Adipocyte (in vitro differentiated cells): ENCODE results near the gene NLGN1.
"Not testable (repeated sequence)": the region's sequence is repeated elsewhere in the genome, so short reads cannot be mapped to it uniquely, and the experiment has no call there.

Source experiments
- DNase-seq: peaks from one replicate; pipeline ENCODE4 v3.0.0-alpha.2; 2015; ENCODE audit warnings: low read depth
- H3K27me3 ChIP-seq: replicated peaks from 2 replicates; pipeline ENCODE4 v1.7.0; 2013; ENCODE audit warnings: mild to moderate bottlenecking, low read length, moderate library complexity; ENCODE audit not compliant: control insufficient read depth, insufficient read depth
- H3K36me3 ChIP-seq: 2 replicates; pipeline ENCODE4 v1.7.0; 2013; ENCODE audit warnings: low read length, mild to moderate bottlenecking, moderate library complexity; ENCODE audit not compliant: control insufficient read depth, insufficient read depth, severe bottlenecking
- H3K4me1 ChIP-seq: 2 replicates; pipeline ENCODE4 v1.7.0; 2013; ENCODE audit warnings: mild to moderate bottlenecking, low read length, moderate library complexity; ENCODE audit not compliant: control insufficient read depth, insufficient read depth
- H3K4me3 ChIP-seq: 2 replicates; pipeline ENCODE4 v1.7.0; 2013; ENCODE audit warnings: mild to moderate bottlenecking, low read length, moderate library complexity
- H3K9ac ChIP-seq: 2 replicates; pipeline ENCODE4 v1.7.0; 2013; ENCODE audit warnings: mild to moderate bottlenecking, low read length, moderate library complexity
- H3K9me3 ChIP-seq: 2 replicates; pipeline ENCODE4 v1.7.0; 2013; ENCODE audit warnings: mild to moderate bottlenecking, low read length, moderate library complexity; ENCODE audit not compliant: control insufficient read depth

The NLGN1 gene

GRCh38 chr3:174220775-174221554 lies 823.4 kb downstream of the NLGN1 start:
- DNase-seq, result no peak
- Histone ChIP-seq H3K36me3 (no peaks in the 10 kb centered on the region), H3K4me3 (no peak overlapping the region), H3K9me3 (no peaks in the 10 kb centered on the region), H3K4me1 (peaks cover 11% of the 10 kb centered on the region), H3K27me3 (no peaks in the 10 kb centered on the region), H3K9ac (no peak overlapping the region)

DNA sequence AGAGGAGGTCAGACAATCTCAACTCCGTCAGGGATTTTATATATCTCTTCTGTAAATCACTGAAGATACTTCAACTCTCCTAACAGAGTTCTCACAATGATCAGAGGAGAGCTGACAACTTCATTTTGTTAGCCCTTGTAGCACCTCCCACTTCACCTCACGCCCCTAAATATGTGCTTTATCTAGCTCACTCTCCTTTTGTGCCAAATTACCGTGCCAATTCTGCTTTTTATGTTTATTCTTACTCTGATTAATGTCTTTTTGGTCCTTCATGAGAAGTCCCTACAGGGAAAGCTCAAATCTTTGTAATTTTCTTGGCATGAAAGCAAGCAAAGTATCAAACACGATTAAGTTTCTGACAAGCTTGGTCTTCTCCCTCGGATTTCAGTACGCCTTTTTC lies 825.5 kb downstream of the NLGN1 start:
- DNase-seq, result no peak
- Histone ChIP-seq H3K4me3 (no peak overlapping the region), H3K27me3 (no peaks in the 10 kb centered on the region), H3K9me3 (no peaks in the 10 kb centered on the region), H3K9ac (no peak overlapping the region), H3K36me3 (no peaks in the 10 kb centered on the region), H3K4me1 (peaks cover 8% of the 10 kb centered on the region)

GRCh38 chr3:174223626-174224025 lies 826.1 kb downstream of the NLGN1 start:
- peaks cover 2% of the 10 kb centered on the region for H3K4me1 ChIP-seq
- no peak overlapping the region for H3K4me3 ChIP-seq
- no peak for DNase-seq
- no peaks in the 10 kb centered on the region for H3K36me3 ChIP-seq
- H3K27me3 ChIP-seq, result no peaks in the 10 kb centered on the region
- no peaks in the 10 kb centered on the region for H3K9me3 ChIP-seq
- H3K9ac ChIP-seq, result no peak overlapping the region

DNA sequence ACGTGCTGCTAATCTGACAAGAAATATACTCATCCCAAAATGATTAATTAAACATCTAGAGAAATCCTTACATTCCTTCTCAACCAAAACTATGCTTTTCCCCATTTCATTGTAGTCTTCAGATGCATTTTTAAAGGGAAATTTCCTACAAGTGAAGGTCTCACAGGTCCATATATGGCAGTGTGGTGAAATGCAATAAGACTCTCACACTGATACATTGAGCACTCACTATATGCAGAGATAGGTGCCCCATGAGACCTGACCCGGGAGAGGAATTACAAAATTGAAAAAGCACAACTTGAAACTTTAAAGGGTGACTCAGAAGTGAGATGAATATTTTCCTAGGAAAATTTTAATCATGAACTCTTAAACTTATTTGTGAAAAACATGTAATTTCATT lies 832.4 kb downstream of the NLGN1 start:
- peak; percentile 27 for DNase-seq
- no peaks in the 10 kb centered on the region for H3K9me3 ChIP-seq
- no peaks in the 10 kb centered on the region for H3K27me3 ChIP-seq
- no peak overlapping the region for H3K9ac ChIP-seq
- no peaks in the 10 kb centered on the region for H3K36me3 ChIP-seq
- H3K4me1 ChIP-seq, result peaks cover 12% of the 10 kb centered on the region
- H3K4me3 ChIP-seq, result no peak overlapping the region

DNA sequence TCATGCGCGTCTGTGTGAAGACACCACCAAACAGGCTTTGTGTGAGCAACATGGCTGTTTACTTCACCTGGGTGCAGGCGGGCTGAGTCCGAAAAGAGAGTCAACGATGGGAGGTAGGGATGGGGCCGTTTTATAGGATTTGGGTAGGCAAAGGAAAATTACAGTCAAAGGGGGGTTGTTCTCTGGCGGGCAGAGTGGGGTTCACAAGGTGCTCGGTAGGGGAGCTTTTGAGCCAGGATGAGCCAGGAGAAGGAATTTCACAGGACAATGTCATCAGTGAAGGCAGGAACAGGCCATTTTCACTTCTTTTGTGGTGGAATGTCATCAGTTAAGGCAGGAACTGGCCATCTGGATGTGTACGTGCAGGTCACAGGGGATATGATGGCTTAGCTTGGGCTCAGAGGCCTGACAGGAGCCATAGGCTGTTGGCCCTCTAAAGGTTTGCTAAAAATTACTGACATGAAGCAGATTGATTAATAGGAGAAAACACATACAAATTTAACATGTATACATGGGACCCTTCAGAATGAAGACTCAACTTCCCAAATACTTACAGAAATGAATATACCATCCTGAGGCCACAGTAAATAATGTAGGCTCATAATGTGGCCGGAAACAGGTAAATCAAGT lies 834.6 kb downstream of the NLGN1 start:
- DNase-seq, H3K36me3 ChIP-seq, H3K4me3 ChIP-seq, H3K9ac ChIP-seq, H3K9me3 ChIP-seq, H3K27me3 ChIP-seq: not testable (repeated sequence)
- peaks cover 12% of the 10 kb centered on the region for H3K4me1 ChIP-seq

DNA sequence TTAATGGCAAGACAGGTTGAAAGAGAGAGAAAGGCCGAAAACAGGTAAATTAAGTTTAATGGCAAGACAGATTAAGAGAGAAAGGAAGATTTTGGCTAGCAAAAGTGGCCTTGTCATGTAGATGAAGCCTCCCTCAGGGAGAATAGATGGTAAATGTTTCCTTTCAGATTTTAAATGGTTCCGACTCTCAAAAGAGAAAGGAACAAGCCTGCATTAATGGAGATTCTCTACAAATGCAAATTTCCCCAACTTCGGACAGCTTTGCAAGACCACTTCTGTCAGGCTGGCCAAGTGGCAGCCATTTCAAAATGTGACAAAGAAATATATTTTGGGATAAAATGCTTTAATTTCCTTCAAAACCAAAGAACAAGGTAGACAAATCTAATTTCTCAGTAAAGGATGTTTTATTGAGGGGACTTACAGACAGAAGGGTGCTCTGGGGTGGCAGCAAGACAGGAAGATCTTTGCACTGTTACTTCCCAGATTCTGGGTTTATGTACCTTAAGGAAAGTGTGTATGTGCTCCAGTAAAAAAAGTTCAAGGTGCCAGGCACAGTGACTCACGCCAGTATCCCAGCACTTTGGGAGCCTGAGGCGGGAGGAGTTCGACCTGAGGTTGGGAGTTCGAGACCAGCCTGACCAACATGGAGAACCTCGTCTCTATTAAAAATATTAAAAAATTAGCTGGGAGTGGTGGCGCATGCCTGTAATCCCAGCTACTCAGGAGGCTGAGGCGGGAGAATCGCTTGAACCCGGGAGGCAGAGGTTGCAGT lies 835.3 kb downstream of the NLGN1 start:
- H3K9ac ChIP-seq, result no peak overlapping the region
- no peak overlapping the region for H3K4me3 ChIP-seq
- H3K36me3 ChIP-seq, result no peaks in the 10 kb centered on the region
- no peak for DNase-seq
- H3K4me1 ChIP-seq, result peaks cover 12% of the 10 kb centered on the region
- H3K9me3 ChIP-seq, result peaks cover 4% of the 10 kb centered on the region
- H3K27me3 ChIP-seq, result no peaks in the 10 kb centered on the region

DNA sequence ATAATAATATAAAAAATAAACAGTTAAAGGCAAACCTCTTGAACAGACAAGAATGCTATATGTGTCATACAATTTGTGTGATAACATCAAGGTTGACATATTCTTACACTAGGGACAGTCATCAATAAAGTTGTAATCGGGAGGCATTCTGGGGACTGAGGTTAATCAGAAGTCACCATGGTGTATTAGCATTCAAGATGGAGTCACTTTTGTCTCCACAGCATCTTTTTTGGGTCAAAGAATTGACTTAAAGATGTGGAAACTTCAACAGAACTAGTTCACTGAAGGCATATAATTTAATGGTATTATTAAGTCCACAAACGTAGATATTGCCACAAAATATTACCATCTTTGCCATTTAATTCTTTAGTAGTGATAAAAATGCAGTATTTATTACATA lies 836.0 kb downstream of the NLGN1 start:
- Histone ChIP-seq H3K9me3 (peaks cover 4% of the 10 kb centered on the region), H3K27me3 (no peaks in the 10 kb centered on the region), H3K4me3 (no peak overlapping the region), H3K36me3 (no peaks in the 10 kb centered on the region), H3K9ac (no peak overlapping the region), H3K4me1 (peaks cover 12% of the 10 kb centered on the region)
- no peak for DNase-seq

DNA sequence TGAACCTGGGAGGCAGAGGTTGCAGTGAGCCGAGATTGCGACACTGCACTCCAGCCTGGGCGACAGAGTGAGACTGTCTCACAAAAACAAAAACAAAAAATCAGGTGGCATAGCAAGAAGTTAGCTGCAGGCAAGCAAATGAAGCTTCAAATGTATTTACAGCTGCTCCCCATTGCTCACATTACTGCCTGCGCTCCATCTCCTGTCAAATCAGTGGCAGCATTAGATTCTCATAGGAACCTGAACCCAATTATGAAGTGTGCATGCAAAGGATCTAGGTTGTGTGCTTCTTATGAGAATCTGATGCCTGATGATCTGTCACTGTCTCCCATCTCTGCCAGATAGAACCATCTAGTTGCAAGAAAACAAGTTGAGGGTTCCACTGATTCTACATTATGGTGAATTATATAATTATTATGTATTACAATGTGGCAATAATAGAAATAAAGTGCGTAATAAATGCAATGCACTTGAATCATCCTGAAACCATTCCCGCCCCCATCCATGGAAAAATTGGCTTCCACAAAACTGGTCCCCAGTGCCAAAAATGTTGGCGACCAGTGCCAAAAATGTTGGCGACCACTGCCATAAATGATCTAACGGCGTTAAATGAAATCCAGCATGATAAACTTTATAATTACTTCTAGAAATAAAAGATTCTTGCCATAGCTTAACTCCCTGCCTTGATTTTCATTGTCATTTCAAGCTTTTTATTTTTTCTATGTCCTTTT lies 844.9 kb downstream of the NLGN1 start:
- no peak overlapping the region for H3K4me3 ChIP-seq
- H3K4me1 ChIP-seq, result peaks cover 23% of the 10 kb centered on the region
- no peaks in the 10 kb centered on the region for H3K9me3 ChIP-seq
- DNase-seq, result no peak
- H3K36me3 ChIP-seq, result no peaks in the 10 kb centered on the region
- H3K27me3 ChIP-seq, result no peaks in the 10 kb centered on the region
- H3K9ac ChIP-seq, result peak overlapping the region; percentile 34

- no peaks in the 10 kb centered on the region for H3K9me3 ChIP-seq
- H3K36me3 ChIP-seq, result no peaks in the 10 kb centered on the region
- H3K4me3 ChIP-seq, result no peak overlapping the region
- no peaks in the 10 kb centered on the region for H3K27me3 ChIP-seq
- peak overlapping the region; percentile 34 for H3K9ac ChIP-seq
- DNase-seq, result no peak
- H3K4me1 ChIP-seq, result peaks cover 23% of the 10 kb centered on the region
Measured at GRCh38 chr3:174243171-174243570, 845.6 kb downstream of the NLGN1 start.

- peaks cover 15% of the 10 kb centered on the region for H3K4me1 ChIP-seq
- no peak for DNase-seq
Measured at GRCh38 chr3:174247687-174248152, 850.2 kb downstream of the NLGN1 start.

GRCh38 chr3:174251681-174252080 lies 854.1 kb downstream of the NLGN1 start:
- no peaks in the 10 kb centered on the region for H3K4me1 ChIP-seq
- DNase-seq, result peak; percentile 67
- H3K9ac ChIP-seq, result no peak overlapping the region
- no peaks in the 10 kb centered on the region for H3K9me3 ChIP-seq
- no peaks in the 10 kb centered on the region for H3K36me3 ChIP-seq
- H3K4me3 ChIP-seq, result no peak overlapping the region
- H3K27me3 ChIP-seq, result no peaks in the 10 kb centered on the region

More at GRCh38 chr3:174247687-174248152, 850.2 kb downstream of the NLGN1 start:
- Histone ChIP-seq H3K36me3 (no peaks in the 10 kb centered on the region), H3K4me3 (no peak overlapping the region), H3K27me3 (no peaks in the 10 kb centered on the region), H3K9ac (no peak overlapping the region), H3K9me3 (no peaks in the 10 kb centered on the region)
